ENCODE results near the gene PPP2R3A.

DNA sequence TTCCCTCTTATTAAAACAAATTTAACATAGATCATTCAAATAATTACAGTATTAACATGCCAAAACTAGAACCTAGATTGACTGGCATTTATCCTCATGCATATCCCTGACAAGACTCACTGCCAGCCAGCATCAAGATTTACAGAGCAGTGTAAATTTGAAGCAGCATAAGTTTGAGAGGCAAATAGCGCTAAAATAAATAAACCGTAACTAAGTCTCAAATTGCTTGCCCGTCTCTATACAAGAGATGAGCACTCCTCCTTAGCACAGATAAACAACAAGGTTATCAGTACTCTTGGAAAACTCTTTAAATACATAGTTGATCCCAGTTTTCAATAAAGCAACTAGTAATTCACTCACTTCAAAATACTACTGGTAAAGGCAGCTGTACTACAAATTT is 201.0 kb downstream of the PPP2R3A start:
- no peak for TF ChIP-seq CTCF (IDR thresholded peaks at IDR 0.05; ENCODE audit: low read depth, low read length)
- no peak for TF ChIP-seq EZH2phosphoT487 (IDR thresholded peaks at IDR 0.05; ENCODE audit: low read depth)
